Erythroblast (primary cell): ENCODE data around the gene CISD2.

Experiments
- GATA1 ChIP-seq: IDR thresholded peaks from 2 replicates; pipeline ENCODE4 v1.6.1; 2011; ENCODE audit warnings: low read depth, mild to moderate bottlenecking, control low read depth, low read length, moderate library complexity
- POLR2A ChIP-seq: IDR thresholded peaks from 2 replicates; pipeline ENCODE4 v1.6.1; 2011; ENCODE audit warnings: mild to moderate bottlenecking, low read length

- TF ChIP-seq POLR2A (peak; percentile 47), GATA1 (no peak)
Measured at GRCh38 chr4:102867278-102868152, 1.3 kb upstream of the CISD2 start.
